ENCODE measurements around the gene FGA.
"Not testable (repeated sequence)": the region's sequence is repeated elsewhere in the genome, so short reads cannot be mapped to it uniquely, and the experiment has no call there.

Gene FGA

GRCh38 chr4:154606728-154607723, 16.5 kb upstream of the FGA start:
- DNase-seq: no peak

- DNase-seq: no peak
Measured at GRCh38 chr4:154604696-154605200, 14.2 kb upstream of the FGA start.

GRCh38 chr4:154603033-154603943, 12.7 kb upstream of the FGA start:
- DNase-seq: no peak

GRCh38 chr4:154602404-154603020, 12.0 kb upstream of the FGA start:
- DNase-seq: no peak

- DNase-seq: no peak
Measured at GRCh38 chr4:154597798-154598774, 7.5 kb upstream of the FGA start.

- not testable (repeated sequence) for DNase-seq
Measured at GRCh38 chr4:154597281-154597680, 6.7 kb upstream of the FGA start.

- no peak for DNase-seq
Measured at GRCh38 chr4:154595807-154596206, 5.3 kb upstream of the FGA start.

GRCh38 chr4:154594343-154594742, 3.8 kb upstream of the FGA start:
- not testable (repeated sequence) for DNase-seq

- no peak for DNase-seq
Measured at GRCh38 chr4:154593868-154594267, 3.3 kb upstream of the FGA start.

GRCh38 chr4:154591890-154592289, 1.3 kb upstream of the FGA start:
- no peak for DNase-seq

GRCh38 chr4:154589296-154590197, 995 bp downstream of the FGA start:
- no peak for DNase-seq

- DNase-seq: no peak
Measured at GRCh38 chr4:154588198-154588597, 2.3 kb downstream of the FGA start.

GRCh38 chr4:154586296-154587033, 4.1 kb downstream of the FGA start:
- DNase-seq: no peak

GRCh38 chr4:154585369-154586018, 5.0 kb downstream of the FGA start:
- DNase-seq: no peak

- no peak for DNase-seq
Measured at GRCh38 chr4:154584259-154584658, 6.3 kb downstream of the FGA start.

- DNase-seq: no peak
Measured at GRCh38 chr4:154583677-154584076, 6.9 kb downstream of the FGA start.

GRCh38 chr4:154583230-154583629, 7.3 kb downstream of the FGA start:
- no peak for DNase-seq

- DNase-seq: no peak
Measured at GRCh38 chr4:154582723-154583122, 7.8 kb downstream of the FGA start.

GRCh38 chr4:154579927-154580326, 10.6 kb downstream of the FGA start:
- DNase-seq: no peak
